Measurements from ENCODE around the gene BNIP3.
"Not testable (repeated sequence)": the region's sequence is repeated elsewhere in the genome, so short reads cannot be mapped to it uniquely, and the experiment has no call there.

BNIP3 gene

DNA sequence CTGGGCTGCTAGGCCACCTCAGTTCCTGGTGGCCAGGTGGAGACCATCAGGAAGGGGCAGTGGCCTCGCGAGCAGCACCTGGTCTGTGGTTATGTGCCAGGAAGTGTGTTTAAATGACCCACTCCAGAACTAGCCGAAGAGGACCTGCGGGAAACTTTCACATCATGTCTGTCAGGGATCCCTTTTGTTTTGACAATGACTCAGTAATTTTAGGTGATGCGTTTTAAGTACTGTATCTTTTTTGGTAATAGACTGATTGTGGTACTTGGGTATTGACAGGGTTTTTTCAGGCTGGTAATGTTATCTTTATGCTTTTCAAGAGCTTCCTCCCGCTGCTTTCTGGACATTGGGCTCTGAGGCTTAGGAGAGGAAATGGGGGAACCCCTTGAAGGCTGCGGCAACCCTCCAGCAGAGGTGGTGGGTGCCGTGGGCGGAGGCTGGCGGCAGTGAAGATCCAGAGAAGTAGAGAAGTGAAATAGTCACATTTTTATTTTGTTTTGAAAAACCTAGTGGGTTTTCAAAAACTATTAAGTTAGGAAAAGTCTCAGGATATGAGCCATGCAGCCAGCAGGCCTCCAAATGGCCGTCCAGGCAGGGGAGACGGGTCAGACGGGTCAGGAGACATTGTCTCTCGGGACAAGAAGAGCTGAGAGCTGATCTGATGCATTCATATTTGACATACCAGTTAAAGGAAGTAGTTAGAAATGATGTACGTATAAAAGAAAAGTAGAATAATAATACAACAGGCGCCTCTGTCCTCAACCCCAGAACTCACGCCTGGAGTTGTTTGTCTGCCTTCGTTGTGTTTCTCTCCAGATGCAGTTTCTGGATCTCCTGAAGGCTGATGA, 53.3 kb downstream of the BNIP3 start:
- peak; percentile 37 for DNase-seq

DNA sequence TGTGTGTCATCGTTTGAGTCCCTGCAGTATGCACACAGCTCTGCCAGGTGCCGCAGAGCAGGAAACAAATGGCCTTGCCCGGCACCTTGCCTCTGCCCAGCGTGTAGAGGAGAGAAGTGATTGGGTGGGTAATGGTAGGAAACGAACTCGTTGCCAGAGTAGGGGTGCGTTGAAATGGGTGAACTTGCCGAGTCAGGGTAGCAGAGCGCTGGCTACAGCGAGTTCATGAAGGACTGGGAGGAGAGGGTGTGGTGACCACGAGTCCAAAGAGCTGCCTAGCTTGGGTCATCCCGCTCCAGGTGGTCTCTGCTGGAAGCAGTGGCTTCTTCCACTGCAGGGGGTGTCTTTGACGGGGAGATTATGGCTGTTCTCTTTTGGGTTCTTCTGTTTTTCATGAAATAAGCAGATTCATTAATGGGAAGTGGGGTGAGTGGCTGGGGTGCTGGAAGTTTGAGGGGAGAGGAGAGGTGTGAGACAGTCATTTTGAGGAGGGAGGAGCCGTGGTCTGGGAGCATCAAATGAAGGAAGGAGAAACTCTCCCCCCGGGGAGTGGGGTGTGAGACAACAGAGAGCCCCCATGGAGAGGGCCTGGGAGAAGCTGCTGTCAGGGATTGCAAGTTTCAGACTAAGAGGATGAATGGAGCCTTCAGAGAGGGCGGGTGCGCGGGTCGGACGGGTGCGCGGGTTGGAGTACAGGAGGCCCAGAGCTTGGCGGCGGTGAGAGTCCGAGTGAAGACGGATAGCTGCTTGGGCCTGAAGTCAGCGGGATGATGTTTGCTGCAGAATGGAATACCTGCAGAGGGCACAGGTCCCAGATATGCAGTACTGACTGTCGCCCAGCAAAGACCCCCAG, 54.8 kb downstream of the BNIP3 start:
- DNase-seq, result no peak

DNA sequence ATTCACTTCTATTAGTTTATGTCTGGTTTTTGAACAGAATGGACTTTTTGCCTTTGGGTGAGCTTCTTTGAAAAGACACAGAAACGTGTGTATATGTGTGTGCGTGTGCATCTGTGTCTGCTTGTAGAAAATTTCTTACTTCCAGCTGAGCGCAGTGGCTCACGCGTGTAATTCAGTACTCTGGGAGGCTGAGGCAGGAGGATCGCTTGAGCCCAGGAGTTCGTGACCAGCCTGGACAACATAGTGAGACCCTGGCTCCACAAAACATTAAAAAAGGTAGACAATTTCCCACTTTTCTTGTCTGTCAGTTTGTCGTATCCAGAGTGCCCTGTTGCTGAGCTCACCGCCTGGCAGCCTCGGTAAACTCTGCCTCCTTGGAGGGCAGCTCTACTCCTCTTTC, 55.5 kb downstream of the BNIP3 start:
- no peak for DNase-seq

DNA sequence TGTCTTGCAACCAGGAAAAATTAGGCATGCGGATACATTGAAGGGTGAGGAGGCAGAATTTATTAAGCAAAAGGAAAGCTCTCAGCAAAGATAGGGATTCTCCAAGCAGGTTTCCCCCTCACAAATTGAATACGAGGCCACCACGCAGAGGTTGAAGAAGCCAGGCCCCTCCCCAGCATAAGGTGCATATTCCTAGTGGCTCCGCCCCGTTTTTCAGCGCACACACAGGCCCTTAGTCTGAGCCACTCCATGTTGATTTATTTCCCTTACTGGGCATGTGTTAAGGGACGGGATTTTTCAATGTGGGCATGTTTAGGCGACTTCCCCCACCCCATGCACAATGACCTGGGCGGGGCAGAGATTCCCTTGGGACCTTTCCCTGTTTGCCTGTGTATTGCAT, 56.0 kb downstream of the BNIP3 start:
- DNase-seq, result no peak

DNA sequence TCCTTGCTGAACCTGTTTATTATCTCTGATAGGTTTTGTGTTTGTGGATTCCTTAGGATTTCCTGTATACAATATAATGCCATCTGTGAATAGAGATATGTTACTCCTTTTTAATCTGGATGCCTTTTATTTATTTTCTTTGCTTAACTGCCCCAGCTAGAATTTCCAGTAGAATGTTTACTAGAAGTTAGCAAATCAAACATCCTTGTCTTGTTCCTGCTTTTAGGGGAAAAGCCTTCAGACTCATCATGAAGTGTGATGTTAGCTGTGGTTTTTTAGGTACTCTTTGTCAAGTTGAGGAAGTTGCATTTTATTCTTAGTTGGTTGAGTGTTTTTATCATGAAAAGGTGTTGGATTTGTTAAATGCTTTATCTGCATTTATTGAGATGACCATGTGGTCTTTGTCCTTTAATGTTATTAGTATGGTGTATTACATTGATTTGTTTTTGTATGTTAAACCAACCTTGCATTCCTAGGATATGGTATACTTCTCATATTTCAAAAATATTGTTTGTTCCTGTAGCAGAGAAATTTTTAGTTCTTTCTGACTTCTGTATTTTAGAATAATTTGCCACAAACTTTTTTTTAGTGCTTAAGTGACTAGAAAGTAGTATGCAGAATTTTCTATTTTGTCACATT, 56.6 kb downstream of the BNIP3 start:
- no peak for DNase-seq

DNA sequence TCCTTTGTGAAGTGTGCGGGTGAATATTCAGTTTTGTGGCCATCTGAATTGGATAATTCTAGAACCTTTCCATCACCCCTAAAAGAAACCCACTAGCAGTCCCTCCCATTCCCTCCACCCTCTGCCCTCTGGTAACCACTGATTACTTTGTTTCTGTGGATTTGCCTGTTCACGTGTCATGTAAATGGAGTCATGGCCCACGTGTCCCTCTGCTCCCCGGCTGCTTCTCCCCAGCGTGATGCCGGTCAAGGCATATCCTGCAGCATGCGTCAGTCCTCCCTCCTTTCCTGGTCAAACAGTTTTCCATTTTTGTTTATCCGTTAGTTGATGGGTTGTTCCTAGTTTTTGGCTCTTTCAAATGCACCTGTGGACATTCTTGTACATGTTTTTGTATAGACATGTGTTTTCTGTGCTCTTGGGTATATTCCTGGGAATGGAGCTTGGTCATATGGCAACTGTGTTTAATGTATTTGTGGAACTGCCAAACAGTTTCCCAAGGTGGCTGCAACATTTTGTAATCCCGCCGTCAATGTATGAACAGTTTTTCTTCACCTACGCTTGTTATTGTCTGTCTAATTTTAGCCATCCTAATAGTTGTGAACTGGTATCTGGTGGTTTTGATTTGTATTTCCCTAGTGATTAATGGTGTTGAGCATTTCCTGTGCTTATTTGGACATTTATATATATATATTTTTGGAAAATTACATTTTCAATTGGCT, 58.5 kb downstream of the BNIP3 start:
- no peak for DNase-seq

DNA sequence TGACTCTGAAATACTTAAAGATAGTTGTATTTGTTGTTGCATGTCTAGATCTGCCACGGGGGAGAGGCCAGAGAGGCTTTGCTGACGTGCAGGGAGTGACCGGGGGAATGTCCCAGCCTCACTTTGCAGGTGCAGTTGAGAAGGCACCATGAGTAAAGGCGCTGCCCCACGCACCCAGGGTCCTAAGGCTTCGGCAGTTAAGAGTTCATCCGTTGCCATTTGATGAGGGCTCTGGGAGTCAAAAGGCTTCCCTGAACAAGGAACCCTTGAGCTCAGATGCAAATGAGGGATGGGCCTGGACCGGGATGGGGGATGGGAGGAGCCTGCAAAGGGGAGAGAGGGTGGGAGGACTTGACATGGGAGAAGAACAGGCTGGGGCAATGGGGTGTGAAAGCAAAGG, 60.5 kb downstream of the BNIP3 start:
- DNase-seq, result no peak

DNA sequence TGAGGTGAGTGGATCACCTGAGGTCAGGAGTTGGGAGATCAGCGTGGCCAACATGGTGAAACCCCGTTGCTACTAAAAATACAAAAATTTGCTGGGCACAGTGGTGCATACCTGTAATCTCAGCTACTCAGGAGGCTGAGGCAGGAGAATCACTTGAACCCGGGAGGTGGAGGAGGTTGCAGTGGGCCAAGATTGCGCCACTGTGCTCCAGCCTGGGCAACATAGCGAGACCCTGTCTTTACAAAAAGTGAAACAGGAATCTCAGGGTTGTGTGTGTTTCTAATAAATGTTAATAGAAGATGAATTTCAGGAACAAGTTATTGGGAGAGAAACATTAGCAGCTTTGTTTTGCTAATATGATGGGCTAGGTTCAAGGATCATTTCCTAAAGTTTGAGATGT, 61.0 kb downstream of the BNIP3 start:
- no peak for DNase-seq

DNA sequence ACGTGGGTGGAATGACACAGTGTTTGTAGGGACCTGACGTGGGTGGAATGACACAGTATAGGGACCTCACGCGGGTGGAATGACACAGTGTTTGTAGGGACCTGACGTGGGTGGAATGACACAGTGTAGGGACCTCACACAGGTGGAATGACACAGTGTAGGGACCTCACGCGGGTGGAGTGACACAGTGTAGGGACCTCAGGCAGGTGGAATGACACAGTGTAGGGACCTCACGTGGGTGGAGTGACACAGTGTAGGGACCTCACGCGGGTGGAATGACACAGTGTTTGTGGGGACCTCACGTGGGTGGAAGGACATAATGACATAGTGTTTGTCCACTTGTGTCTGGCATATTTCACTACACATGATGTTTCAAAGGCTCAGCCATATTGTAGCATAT, 61.6 kb downstream of the BNIP3 start:
- DNase-seq, result no peak

DNA sequence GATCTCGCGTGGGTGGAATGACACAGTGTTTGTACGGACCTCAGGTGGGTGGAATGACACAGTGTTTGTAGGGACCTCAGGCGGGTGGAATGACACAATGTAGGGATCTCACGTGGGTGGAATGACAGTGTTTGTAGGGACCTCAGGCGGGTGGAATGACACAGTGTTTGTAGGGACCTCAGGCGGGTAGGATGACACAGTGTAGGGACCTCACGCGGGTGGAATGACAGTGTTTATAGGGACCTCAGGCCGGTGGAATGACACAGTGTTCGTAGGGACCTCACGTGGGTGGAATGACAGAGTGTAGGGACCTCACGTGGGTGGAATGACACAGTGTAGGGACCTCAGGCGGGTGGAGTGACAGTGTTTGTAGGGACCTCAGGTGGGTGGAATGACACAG, 62.3 kb downstream of the BNIP3 start:
- not testable (repeated sequence) for DNase-seq
